Activated CD8-positive, alpha-beta T cell treated with anti-CD3 and anti-CD28 coated beads for 36 hours (primary cell): ENCODE measurements around the gene CDK13. TPM values are rescaled to one million over a fixed set of nuclear protein-coding genes. Genes with fewer than 3 reads are reported as not detected.

Experiments used
- ATAC-seq: fragments of 200-7000 bp; cut with Tn5 transposase; one replicate; pipeline ENCODE4 v1.10.0; 2021; ENCODE audit warnings: mild to moderate bottlenecking, moderate library complexity
- CTCF ChIA-PET: fragments of 350-600 bp; sonication (Branson Sonifier 250); formaldehyde crosslinking; loops from one replicate; lab custom pipeline; 2021; ENCODE audit warnings: antibody characterized with exemption; lab: Charles Lee
- POLR2A ChIA-PET: fragments of 350-600 bp; sonication (Branson Sonifier 250); formaldehyde crosslinking; loops from one replicate; lab custom pipeline; 2021; ENCODE audit warnings: antibody characterized with exemption; lab: Charles Lee
- DNase-seq: peaks from one replicate; pipeline ENCODE4 v3.0.0-alpha.2; 2020
- H3K27ac Mint-ChIP-seq: one replicate; pipeline ENCODE4 v1.8.0; 2021; ENCODE audit warnings: mild to moderate bottlenecking, mixed read lengths
- H3K27me3 Mint-ChIP-seq: one replicate; pipeline ENCODE4 v1.8.0; 2021; ENCODE audit warnings: mixed read lengths
- H3K36me3 Mint-ChIP-seq: one replicate; pipeline ENCODE4 v1.8.0; 2021; ENCODE audit warnings: low read depth, mixed read lengths
- H3K4me1 Mint-ChIP-seq: one replicate; pipeline ENCODE4 v1.8.0; 2021; ENCODE audit warnings: low read depth, mixed read lengths
- H3K4me3 Mint-ChIP-seq: one replicate; pipeline ENCODE4 v1.8.0; 2021; ENCODE audit warnings: mild to moderate bottlenecking, moderate library complexity, mixed read lengths
- H3K9me3 Mint-ChIP-seq: one replicate; pipeline ENCODE4 v1.8.0; 2021; ENCODE audit warnings: mixed read lengths
- CTCF ChIP-seq: fragments of 200-600 bp; IDR thresholded peaks from one replicate; pipeline ENCODE4 v1.8.0; 2022; ENCODE audit warnings: antibody characterized with exemption, mild to moderate bottlenecking
- intact Hi-C: fragments of 100-400 bp; cut with micrococcal nuclease; formaldehyde crosslinking; loops from one replicate; pipeline ENCODE4 v1.10.0; 2022
- total RNA-seq, 2 experiments: library from RNA; stranded (reverse); gene quantifications; one replicate each; pipeline ENCODE4 v1.2.3, GENCODE V29; 2021

CDK13 gene
- total RNA-seq, 2 experiments from 2014 or later, result 31.6 to 32.2 TPM

GRCh38 chr7:40073239-40073638, 123.2 kb downstream of the CDK13 start:
- H3K4me1 Mint-ChIP-seq, result peaks cover 2% of the 10 kb centered on the region
- H3K4me3 Mint-ChIP-seq, result no peak overlapping the region
- no peak for TF ChIP-seq CTCF
- intact Hi-C loops, result no loop called here
- POLR2A ChIA-PET, result no interaction called here
- no peaks in the 10 kb centered on the region for H3K9me3 Mint-ChIP-seq
- ATAC-seq, result no peak
- H3K36me3 Mint-ChIP-seq, result peaks cover 3% of the 10 kb centered on the region
- H3K27ac Mint-ChIP-seq, result no peak overlapping the region
- DNase-seq, result no peak
- CTCF ChIA-PET, result interaction anchor here (0.8 to 0.9 kb wide), 2 partner anchors 21 to 176 kb away, joined by 3 to 4 read pairs; no protein-coding TSS in a partner anchor
- H3K27me3 Mint-ChIP-seq, result no peaks in the 10 kb centered on the region

- TF ChIP-seq CTCF, result no peak
- no peak for DNase-seq
- H3K9me3 Mint-ChIP-seq, result no peaks in the 10 kb centered on the region
- CTCF ChIA-PET, result no interaction called here
- no peaks in the 10 kb centered on the region for H3K4me1 Mint-ChIP-seq
- H3K27ac Mint-ChIP-seq, result peak overlapping the region; percentile 43
- POLR2A ChIA-PET, result no interaction called here
- no peak for ATAC-seq
- peaks cover 1% of the 10 kb centered on the region for H3K36me3 Mint-ChIP-seq
- no peak overlapping the region for H3K4me3 Mint-ChIP-seq
- no peaks in the 10 kb centered on the region for H3K27me3 Mint-ChIP-seq
- intact Hi-C loops, result no loop called here
These were observed 127.8 kb downstream of the CDK13 start for GRCh38 chr7:40077849-40078248.

GRCh38 chr7:40092182-40092581, 142.1 kb downstream of the CDK13 start:
- peaks cover 25% of the 10 kb centered on the region for H3K36me3 Mint-ChIP-seq
- TF ChIP-seq CTCF, result no peak
- intact Hi-C loops, result no loop called here

GRCh38 chr7:40093631-40094350, 143.7 kb downstream of the CDK13 start:
- ChIA-PET POLR2A (no interaction called here), CTCF (interaction anchor here (1.1 to 1.5 kb wide), 2 partner anchors 41 to 188 kb away, joined by 3 read pairs; partner anchors contain the start of genes MPLKIP and SUGCT)
- no peaks in the 10 kb centered on the region for H3K27me3 Mint-ChIP-seq
- no peak overlapping the region for H3K4me3 Mint-ChIP-seq
- peaks cover 13% of the 10 kb centered on the region for H3K4me1 Mint-ChIP-seq
- ATAC-seq (no peak), DNase-seq (no peak)
- peaks cover 18% of the 10 kb centered on the region for H3K36me3 Mint-ChIP-seq
- intact Hi-C loops, result no loop called here
- no peak for TF ChIP-seq CTCF
- H3K27ac Mint-ChIP-seq, result peak overlapping the region; percentile 13
- H3K9me3 Mint-ChIP-seq, result no peaks in the 10 kb centered on the region

More at GRCh38 chr7:40092182-40092581, 142.1 kb downstream of the CDK13 start:
- DNase-seq, result no peak
- H3K9me3 Mint-ChIP-seq, result no peaks in the 10 kb centered on the region
- no peak overlapping the region for H3K4me3 Mint-ChIP-seq
- H3K4me1 Mint-ChIP-seq, result peaks cover 13% of the 10 kb centered on the region
- H3K27me3 Mint-ChIP-seq, result no peaks in the 10 kb centered on the region
- POLR2A ChIA-PET, result no interaction called here
- CTCF ChIA-PET, result no interaction called here
- no peak for ATAC-seq
- H3K27ac Mint-ChIP-seq, result no peak overlapping the region

- POLR2A ChIA-PET, result interaction anchor here (0.6 kb wide), 1 partner anchor 263 kb away, joined by 3 read pairs; no protein-coding TSS in a partner anchor
- intact Hi-C loops, result no loop called here
- CTCF ChIA-PET, result no interaction called here
- no peak overlapping the region for H3K4me3 Mint-ChIP-seq
- TF ChIP-seq CTCF, result no peak
- no peaks in the 10 kb centered on the region for H3K9me3 Mint-ChIP-seq
- no peak for DNase-seq
- peaks cover 18% of the 10 kb centered on the region for H3K36me3 Mint-ChIP-seq
- no peak overlapping the region for H3K27ac Mint-ChIP-seq
- ATAC-seq, result no peak
- no peaks in the 10 kb centered on the region for H3K27me3 Mint-ChIP-seq
- peaks cover 9% of the 10 kb centered on the region for H3K4me1 Mint-ChIP-seq
These were observed 145.2 kb downstream of the CDK13 start for GRCh38 chr7:40095230-40095629.
